Right lobe of liver (tissue), 6 donors: ENCODE data around the gene ZFR2. TPM values are rescaled to one million over a fixed set of nuclear protein-coding genes. Genes with fewer than 3 reads are reported as not detected.

Experiments
- ATAC-seq, 4 donors: fragments of 200-7000 bp; cut with Tn5 transposase; one replicate each; pipeline ENCODE4 v1.9.1; 2020; ENCODE audit warnings: mild to moderate bottlenecking in 4 of 4, moderate library complexity in 4 of 4
- DNase-seq, 3 donors: peaks; one replicate each; pipeline ENCODE4 v3.0.0-alpha.2; 2020
- H3K27ac ChIP-seq, 3 donors: fragments of 200-600 bp; one replicate each; pipeline ENCODE4 v1.8.0; 2022
- H3K27me3 ChIP-seq, 2 donors: fragments of 200-600 bp; one replicate each; pipeline ENCODE4 v1.8.0; 2022
- H3K36me3 ChIP-seq, 4 donors: fragments of 200-600 bp; sonication (generic) in 1 of 4; one replicate each; pipeline versions ENCODE4 v1.5.1 to v1.8.0; 2017 to 2022; ENCODE audit warnings: control low read depth in 1 of 4
- H3K4me1 ChIP-seq, 4 donors: fragments of 200-600 bp; sonication (generic) in 1 of 4; one replicate each; pipeline versions ENCODE4 v1.5.1 to v1.8.0; 2017 to 2022; ENCODE audit warnings: control low read depth in 1 of 4
- H3K4me3 ChIP-seq, 3 donors: fragments of 200-600 bp; one replicate each; pipeline ENCODE4 v1.8.0; 2022
- H3K9me3 ChIP-seq, 4 donors: fragments of 200-600 bp; sonication (generic) in 1 of 4; one replicate each; pipeline versions ENCODE4 v1.5.1 to v1.8.0; 2017 to 2022; ENCODE audit warnings: control low read depth in 1 of 4
- CTCF ChIP-seq, 4 donors: fragments of 200-600 bp in 3 of 4; fragments of 450-650 bp in 1 of 4; IDR thresholded peaks; one replicate each; pipeline versions ENCODE4 v1.5.1 to v1.8.0; 2016 to 2022; ENCODE audit warnings: antibody characterized with exemption in 4 of 4, mild to moderate bottlenecking in 2 of 4
- POLR2A ChIP-seq: fragments of 450-650 bp; IDR thresholded peaks from one replicate; pipeline ENCODE4 v1.6.1; 2017; ENCODE audit warnings: antibody characterized with exemption, mild to moderate bottlenecking
- WGBS: methylation state at CpG from one replicate; pipeline ENCODE4 v1.1.6; 2018; ENCODE audit warnings: low coverage, low lambda C conversion rate; ENCODE audit not compliant: insufficient coverage; ENCODE audit errors: missing lambda C conversion rate; 5-methylcytosine and 5-hydroxymethylcytosine counted together
- intact Hi-C, 2 donors: fragments of 100-400 bp; cut with DNase I; formaldehyde crosslinking; loops; one replicate each; pipeline versions ENCODE4 v1.11.2 to v1.14.1; 2022
- total RNA-seq, 6 experiments: library from RNA; depleted of rRNA in 2 of 6; stranded (reverse); fragments of >200 nt in 2 of 6; fragmentation: NEBNext Ultra II Directional in 3 of 6; extraction: Animal tissue kit (Norgen Biotek cat#: 25700) in 3 of 6; gene quantifications; one replicate each; pipeline versions ENCODE4 v1.1.0 to v1.2.4, GENCODE V29; 2016 to 2023
- donor health status: DM: no; HTN: yes; CAD: no.
- donor health status: DM: no; HTN: no; CAD: no.
- donor health status: DM: no; HTN: no; CAD: no.
- donor health status: DM: no; HTN: yes; CAD: no.
- donor health status: DM: no; HTN: yes; CAD: no.

Gene ZFR2
- total RNA-seq, 6 experiments from 2014 or later, result not detected

DNA sequence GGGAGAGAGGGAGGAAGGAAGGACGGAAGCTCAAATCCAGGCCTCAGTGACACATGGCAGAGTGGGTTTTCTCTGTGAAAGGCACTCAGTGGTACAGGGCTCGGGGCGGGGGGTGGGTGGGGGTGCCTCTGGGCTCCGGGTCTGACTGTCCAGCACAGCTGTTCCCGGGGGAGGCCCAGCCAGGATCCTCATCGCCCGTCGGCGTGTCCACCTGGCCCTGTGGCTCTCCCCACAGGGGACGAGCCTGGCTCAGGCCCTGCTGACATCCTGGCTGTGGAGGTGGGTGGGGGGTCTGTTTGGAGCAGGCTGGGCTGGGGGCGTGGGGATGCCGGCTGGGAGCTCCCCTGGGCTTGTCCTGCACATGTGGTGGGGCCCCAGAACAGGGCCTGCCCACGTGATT lies 64.4 kb downstream of the ZFR2 start:
- no CpG with 5 or more reads among the region's 13 CpGs for WGBS
- DNase-seq (no peak), ATAC-seq (no peak)
- Histone ChIP-seq H3K9me3 (no peaks in the 10 kb centered on the region), H3K27me3 (peaks cover 0 to 6% of the 10 kb centered on the region in 2 donors), H3K36me3 (no peaks in the 10 kb centered on the region), H3K4me3 (no peak overlapping the region), H3K4me1 (no peaks in the 10 kb centered on the region), H3K27ac (no peak overlapping the region)
- intact Hi-C loops, result no loop called here
- TF ChIP-seq CTCF (IDR thresholded peaks at IDR 0.05) (no peak), POLR2A (no peak)

GRCh38 chr19:3803986-3804385 lies 64.9 kb downstream of the ZFR2 start:
- ATAC-seq, result no peak
- intact Hi-C loops, result no loop called here
- no peak overlapping the region for H3K27ac ChIP-seq

GRCh38 chr19:3803114-3803888 lies 65.5 kb downstream of the ZFR2 start:
- Histone ChIP-seq H3K4me3 (no peak overlapping the region), H3K4me1 (no peaks in the 10 kb centered on the region), H3K36me3 (no peaks in the 10 kb centered on the region), H3K27ac (no peak overlapping the region), H3K27me3 (peaks cover 0 to 6% of the 10 kb centered on the region in 2 donors), H3K9me3 (no peaks in the 10 kb centered on the region)
- no peak for TF ChIP-seq POLR2A
- WGBS, result 78% methylated on average over 7 of the region's 24 CpGs
- DNase-seq (no peak), ATAC-seq (no peak)
- intact Hi-C loops, result no loop called here

More at GRCh38 chr19:3803986-3804385, 64.9 kb downstream of the ZFR2 start:
- no peak for DNase-seq
- H3K27me3 ChIP-seq, result peaks cover 0 to 6% of the 10 kb centered on the region in 2 donors
- 17% methylated on average over 1 of the region's 10 CpGs for WGBS
- no peak overlapping the region for H3K4me3 ChIP-seq
- no peaks in the 10 kb centered on the region for H3K36me3 ChIP-seq
- H3K4me1 ChIP-seq, result no peaks in the 10 kb centered on the region
- TF ChIP-seq CTCF (IDR thresholded peaks at IDR 0.05), result no peak
- no peak for TF ChIP-seq POLR2A
- no peaks in the 10 kb centered on the region for H3K9me3 ChIP-seq

GRCh38 chr19:3801412-3802096 lies 67.3 kb downstream of the ZFR2 start:
- 0% methylated on average over 2 of the region's 46 CpGs for WGBS

More at GRCh38 chr19:3801412-3802096, 67.3 kb downstream of the ZFR2 start:
- DNase-seq (peak in 1 of 3 donors; percentile 55), ATAC-seq (peak; percentile 58 to 73 (median 70))
- Histone ChIP-seq H3K36me3 (no peaks in the 10 kb centered on the region), H3K9me3 (no peaks in the 10 kb centered on the region), H3K27ac (no peak overlapping the region), H3K4me1 (no peaks in the 10 kb centered on the region), H3K4me3 (no peak overlapping the region), H3K27me3 (peaks cover 0 to 6% of the 10 kb centered on the region in 2 donors)
- intact Hi-C loops, result no loop called here
- TF ChIP-seq POLR2A (no peak), CTCF (IDR thresholded peaks at IDR 0.05) (no peak)
